NB4 (cell line): ENCODE data around the gene SLC44A4.

Experiments
- MYC ChIP-seq: IDR thresholded peaks from 2 replicates; pipeline ENCODE4 v1.6.1; 2011; ENCODE audit warnings: low read depth, low read length
- POLR2A ChIP-seq: IDR thresholded peaks from 2 replicates; pipeline ENCODE4 v1.6.1; 2011; ENCODE audit warnings: mild to moderate bottlenecking; ENCODE audit not compliant: insufficient read length; ENCODE audit errors: extremely low read depth
- TF ChIP-seq, protein P1 (sequence below): IDR thresholded peaks from one replicate; pipeline ENCODE4 v1.5.1; 2012; ENCODE audit warnings: low read depth, low read length
- TF ChIP-seq, protein P2 (sequence below): IDR thresholded peaks from 2 replicates; pipeline ENCODE4 v1.6.1; 2011; ENCODE audit warnings: low read depth, low read length

DNA sequence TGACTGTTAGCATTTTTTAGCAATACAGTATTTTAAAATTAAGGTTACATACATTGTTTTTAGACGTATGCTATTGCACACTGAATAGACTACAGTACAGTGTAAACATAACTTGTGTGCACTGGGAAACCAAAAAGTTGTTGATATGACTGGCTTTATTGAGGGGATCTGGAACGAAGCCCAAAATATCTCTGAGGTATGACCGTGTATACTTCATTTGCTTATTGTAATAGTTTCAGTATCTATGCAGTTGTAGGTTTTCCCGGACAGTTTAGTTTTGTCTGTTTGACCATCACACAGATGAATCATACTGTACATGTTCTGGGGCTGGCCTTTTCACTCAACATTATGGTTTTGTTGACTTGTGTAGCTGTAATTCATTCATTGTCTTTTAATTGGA lies 30.0 kb upstream of the SLC44A4 start:
- TF ChIP-seq, protein P1, sequence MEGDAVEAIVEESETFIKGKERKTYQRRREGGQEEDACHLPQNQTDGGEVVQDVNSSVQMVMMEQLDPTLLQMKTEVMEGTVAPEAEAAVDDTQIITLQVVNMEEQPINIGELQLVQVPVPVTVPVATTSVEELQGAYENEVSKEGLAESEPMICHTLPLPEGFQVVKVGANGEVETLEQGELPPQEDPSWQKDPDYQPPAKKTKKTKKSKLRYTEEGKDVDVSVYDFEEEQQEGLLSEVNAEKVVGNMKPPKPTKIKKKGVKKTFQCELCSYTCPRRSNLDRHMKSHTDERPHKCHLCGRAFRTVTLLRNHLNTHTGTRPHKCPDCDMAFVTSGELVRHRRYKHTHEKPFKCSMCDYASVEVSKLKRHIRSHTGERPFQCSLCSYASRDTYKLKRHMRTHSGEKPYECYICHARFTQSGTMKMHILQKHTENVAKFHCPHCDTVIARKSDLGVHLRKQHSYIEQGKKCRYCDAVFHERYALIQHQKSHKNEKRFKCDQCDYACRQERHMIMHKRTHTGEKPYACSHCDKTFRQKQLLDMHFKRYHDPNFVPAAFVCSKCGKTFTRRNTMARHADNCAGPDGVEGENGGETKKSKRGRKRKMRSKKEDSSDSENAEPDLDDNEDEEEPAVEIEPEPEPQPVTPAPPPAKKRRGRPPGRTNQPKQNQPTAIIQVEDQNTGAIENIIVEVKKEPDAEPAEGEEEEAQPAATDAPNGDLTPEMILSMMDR, result no peak
- TF ChIP-seq POLR2A, result no peak
- TF ChIP-seq, protein P2, sequence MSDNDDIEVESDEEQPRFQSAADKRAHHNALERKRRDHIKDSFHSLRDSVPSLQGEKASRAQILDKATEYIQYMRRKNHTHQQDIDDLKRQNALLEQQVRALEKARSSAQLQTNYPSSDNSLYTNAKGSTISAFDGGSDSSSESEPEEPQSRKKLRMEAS, result no peak
- no peak for TF ChIP-seq MYC
